Hematopoietic multipotent progenitor cell treated with erythropoietin and hydrocortisone succinate and interleukin-3 and kit ligand, for 4 days (in vitro differentiated cells): ENCODE data around the gene CAND1.

Experiments used
- DNase-seq: peaks from one replicate; pipeline ENCODE4 v3.0.0-alpha.2; 2015

CAND1 gene

DNA sequence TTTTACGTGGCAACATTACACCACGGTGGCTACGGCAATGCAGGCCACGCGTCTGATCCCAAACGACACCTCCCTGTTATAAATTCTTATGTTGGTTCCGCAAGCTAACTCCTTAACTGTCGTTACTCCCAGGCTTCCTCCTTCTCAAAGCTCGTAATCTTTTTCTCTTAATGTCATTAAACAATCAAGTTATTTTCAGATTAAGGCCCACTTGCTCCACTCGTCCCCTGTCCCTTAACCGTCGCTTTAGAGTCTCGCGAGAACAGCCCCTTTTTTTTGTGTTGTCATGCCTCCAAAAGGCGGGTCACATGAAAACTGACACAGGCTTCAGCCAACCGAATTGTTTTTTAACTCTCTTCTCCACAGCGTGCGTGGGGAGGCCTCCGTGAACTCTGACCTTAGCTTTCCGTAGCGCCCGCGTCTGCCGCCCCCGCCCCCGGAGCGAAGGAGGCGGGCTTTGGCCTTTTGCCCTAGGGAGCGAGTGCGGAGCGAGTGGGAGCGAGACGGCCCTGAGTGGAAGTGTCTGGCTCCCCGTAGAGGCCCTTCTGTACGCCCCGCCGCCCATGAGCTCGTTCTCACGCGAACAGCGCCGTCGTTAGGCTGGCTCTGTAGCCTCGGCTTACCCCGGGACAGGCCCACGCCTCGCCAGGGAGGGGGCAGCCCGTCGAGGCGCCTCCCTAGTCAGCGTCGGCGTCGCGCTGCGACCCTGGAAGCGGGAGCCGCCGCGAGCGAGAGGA, at the start of gene CAND1:
Gene CAND1, plus strand, starts transcription at position 463 of the 737 bp plus-strand sequence. CDS start 360 bp downstream, outside the sequence.
- DNase-seq, result peak; percentile 99

DNA sequence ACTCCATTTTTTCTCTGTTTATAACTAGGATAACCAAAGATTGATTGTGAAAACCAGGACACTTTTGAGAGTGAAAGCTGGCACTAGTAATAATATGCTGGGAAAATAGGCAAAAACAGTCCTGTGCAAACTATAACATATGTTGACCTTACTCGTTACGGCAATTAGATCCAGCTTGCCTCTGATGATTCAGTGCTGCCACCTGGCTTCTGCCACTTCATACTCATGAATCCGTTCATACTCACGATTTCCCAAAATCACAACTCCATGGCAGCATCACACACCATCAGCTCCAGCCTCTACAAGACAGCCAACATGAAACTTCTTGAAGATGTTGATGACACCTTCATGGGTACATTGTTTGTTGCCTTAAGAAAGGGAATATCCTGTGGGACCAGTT, 49.1 kb upstream of the CAND1 start:
- DNase-seq, result no peak

DNA sequence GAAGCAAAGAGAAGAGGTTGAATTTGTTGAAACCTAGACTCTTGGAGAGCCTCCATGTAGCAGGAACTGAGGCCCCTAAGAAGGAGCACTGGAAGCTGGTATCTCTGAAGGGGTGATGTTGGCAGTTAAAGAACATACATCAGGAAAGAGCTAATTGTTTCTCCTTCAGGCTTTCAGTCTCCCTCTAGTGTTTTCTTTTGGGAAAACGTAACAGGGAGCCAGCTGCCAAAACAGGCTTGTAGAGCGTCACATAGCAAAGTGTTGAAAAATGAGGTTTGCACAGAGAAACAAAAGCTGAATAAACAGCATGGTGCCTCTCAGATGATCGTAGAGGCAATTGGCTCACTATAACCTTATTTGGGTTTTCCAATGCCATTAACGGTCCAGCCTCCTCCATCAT, 46.9 kb upstream of the CAND1 start:
- DNase-seq, result peak; percentile 19

DNA sequence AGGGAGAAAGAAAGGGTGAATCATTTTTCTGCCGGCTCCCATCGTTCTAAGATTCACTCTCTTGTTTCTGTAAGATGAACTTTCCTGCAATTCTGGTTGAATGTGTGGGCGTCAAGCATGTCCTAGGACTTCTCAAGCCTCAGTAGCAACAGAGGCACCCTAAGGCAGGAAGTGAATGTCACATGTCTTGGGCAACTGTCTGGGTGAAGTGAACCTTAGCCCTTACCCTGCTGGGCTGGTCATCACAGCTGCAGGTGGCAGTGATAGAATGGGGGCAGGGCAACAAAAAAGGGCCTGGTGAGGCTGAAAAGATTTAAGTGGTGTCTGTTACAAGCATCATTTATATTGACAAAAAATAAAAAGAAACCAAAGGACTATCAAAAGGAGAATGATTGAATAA, 45.9 kb upstream of the CAND1 start:
- DNase-seq, result no peak

DNA sequence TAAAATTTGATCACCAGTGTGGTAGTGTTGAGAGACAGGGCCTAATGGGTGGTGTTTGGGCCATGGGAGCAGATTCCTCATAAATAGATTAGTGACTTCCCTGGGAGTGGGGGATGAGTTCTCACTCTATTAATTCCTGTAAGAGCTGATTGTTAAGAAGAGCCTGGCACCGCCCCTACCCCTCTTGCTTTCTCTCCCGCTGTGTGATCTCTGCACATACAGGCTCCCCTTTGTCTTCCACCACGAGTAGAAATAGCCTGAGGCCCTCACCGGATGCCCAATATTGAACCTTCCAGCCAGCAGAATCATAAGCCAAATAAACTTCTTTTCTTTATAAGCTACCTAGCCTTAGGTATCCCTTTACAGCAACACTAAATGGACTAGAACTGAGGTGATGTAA, 31.9 kb upstream of the CAND1 start:
- DNase-seq, result no peak

DNA sequence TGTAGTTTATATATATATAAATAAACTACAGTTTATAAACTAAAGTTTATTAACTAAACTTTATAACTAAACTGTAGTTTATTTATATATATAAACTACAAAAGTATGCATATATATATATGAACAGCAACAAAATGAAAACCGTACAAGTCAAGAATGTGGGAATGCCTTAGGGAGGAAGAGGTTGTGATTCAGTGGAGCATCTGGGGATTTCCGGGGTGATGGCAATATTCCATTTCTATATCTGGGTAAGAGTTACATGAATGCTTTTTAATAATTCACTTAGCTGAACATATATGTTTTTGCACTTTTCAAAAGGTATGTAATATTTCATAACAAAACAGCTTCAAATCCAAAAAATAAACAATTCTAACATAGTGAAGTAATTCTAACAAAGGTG, 30.1 kb upstream of the CAND1 start:
- DNase-seq, result no peak

DNA sequence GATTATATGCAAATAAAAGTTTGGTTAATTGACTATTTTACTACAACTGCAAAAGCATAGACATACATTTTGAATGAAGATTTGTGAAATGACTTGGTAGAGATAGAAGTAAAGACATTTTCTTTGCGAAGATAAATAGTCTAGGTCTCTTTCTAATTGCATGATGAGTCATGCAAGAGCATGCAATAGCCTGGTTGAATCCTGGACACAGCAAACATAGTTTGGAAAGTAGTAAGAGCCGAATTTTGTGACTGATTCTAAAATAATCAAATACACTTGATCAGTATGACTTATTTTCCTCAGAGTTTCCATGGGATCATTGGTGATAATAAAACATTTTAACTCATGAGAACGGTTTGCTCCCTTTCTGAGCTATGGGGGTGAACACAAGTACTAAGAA, 27.7 kb upstream of the CAND1 start:
- no peak for DNase-seq

DNA sequence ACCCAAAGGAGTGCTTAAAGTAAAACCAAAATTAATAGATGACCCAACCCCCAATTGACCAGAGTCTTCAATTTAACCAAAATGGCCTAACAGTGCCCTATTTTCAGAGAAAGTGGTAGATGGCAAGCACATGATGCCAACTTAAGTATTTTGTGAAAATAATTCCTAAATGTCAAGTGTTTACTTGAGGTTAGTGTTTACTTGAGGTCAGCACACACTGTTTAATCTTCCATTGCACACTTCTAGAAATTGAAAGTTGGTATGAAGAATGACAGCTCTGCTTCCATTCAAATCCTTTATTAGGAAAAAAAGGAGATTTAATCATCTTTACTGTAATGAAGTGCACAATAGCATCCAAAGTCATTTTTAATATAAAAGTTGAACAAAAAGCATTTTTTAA, 25.9 kb upstream of the CAND1 start:
- no peak for DNase-seq

DNA sequence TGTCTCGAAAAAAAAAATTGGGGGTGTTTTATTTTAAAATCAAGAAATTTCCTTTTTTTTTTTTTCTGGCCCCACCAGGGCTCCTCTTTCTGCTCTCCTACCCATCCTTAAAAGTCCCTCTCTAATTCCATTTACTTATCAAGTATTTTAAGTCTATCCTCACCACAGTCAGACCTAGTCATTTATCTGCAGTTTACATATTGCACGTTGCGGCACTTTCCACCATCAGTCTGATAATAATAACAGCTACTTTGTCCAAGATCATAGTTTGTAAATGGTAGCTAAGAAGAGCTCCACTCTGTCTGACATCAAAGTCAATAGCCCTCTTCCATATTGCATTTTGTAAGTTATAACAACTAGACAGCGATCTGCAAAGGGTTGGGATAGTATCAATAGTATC, 23.6 kb upstream of the CAND1 start:
- peak; percentile 46 for DNase-seq

DNA sequence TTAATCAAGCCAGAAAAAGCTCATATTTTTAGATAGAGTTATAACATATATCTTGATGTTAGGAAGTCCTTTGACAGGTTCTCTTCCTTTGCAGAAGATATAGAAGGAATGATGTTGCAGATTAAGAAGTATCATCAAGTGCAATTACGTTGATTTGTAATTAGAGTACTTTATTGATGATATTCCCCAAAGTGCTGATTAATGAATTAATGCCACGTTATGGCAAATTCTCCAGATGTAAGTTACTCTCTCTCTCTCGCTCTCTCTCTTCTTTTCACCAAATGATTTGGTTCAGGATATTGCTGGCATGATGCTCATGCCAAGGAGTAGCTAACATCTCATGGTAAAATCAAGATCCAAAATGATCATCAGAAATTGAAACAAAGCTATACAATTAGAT, 18.1 kb upstream of the CAND1 start:
- DNase-seq, result no peak

DNA sequence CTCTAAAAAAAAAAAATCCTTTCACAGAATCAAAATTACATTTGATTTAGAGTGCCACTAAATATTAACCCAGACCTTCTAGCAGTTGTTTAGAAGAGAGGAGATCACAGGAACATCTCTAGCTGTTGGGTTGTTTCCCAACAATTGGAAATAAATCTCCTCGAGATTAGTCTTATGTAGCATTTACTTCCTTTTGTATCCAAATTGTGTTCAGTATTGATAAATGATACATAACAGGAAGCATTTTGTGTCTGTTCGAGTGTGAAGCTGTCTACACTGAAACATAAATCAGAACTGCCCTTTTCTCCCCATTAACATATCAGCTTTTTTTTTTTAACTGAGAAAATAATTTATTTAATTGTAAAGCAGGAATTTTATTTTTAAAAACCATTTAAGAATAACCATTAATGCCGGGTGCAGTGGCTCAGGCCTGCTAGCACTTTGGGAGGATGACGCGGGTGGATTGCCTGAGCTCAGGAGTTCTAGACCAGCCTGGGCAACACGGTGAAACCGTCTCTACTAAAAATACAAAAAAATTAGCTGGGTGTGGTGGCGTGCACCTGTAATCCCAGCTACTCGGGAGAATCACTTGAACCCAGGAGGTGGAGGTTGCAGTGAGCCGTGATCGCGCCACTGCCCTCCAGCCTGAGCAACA, 14.7 kb upstream of the CAND1 start:
- DNase-seq, result no peak

DNA sequence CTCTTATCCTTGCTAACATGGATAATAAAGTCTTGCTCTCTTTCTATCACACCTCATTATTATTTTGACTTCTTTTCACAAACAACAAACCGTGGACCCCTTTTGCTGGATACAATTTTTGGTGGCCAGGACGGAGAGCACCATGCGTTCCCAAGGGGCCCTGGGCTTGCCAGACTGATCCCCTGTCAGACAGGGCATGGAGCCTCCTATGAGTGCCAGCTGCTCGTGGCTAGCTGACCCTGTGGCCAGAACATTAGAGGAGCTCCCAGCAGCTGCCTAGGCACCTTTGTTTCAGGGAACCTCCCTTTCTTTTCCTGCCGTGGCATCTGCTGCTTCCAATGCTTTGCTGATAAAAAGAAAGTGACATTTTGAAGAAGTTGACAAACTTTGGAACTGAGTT, 12.5 kb upstream of the CAND1 start:
- DNase-seq, result no peak

DNA sequence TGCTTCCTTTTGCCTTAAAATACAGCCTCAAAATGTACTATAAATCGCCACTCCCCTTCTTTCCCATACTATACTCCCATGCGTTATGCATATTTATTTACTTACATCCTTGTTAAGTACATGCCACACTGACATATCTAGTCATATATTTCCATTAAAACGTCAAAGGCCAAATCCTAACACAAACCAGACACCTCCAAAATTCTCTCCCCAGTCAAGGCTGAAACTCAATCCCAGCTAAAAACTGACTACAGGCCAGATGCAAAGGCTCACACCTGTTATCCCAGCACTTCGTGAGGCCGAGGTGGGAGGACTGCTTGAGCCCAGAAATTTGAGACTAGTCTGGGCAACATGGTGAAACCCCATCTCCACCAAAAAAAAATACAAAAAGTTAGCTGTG, 5.7 kb upstream of the CAND1 start:
- no peak for DNase-seq

DNA sequence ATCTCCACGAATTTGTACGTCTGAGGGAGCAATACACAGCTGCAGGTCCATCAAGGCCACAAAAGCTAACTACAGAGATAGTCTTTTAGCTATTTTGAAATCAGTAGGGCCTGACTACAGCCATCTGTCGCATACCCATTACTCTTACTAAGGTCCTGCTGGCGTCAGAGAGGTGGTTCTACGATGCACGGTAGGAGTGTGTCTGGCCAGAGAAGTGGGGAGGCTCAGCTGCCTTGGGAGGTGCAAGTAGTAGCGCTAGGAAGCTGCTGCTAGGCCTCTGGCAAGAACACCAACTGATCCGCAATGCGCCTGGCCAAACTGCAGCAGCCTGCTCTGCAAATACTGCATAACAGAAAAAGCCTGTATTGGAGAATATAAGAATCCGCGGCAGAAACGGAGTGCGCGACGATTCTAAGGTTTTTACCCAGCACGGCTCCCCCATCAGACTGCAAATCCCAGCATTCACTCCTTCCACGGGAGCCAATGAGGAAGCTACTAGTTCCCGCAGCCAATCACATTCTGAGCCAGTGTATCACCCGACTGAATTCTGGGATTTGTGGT, 743 bp upstream of the CAND1 start:
- peak; percentile 99 for DNase-seq

DNA sequence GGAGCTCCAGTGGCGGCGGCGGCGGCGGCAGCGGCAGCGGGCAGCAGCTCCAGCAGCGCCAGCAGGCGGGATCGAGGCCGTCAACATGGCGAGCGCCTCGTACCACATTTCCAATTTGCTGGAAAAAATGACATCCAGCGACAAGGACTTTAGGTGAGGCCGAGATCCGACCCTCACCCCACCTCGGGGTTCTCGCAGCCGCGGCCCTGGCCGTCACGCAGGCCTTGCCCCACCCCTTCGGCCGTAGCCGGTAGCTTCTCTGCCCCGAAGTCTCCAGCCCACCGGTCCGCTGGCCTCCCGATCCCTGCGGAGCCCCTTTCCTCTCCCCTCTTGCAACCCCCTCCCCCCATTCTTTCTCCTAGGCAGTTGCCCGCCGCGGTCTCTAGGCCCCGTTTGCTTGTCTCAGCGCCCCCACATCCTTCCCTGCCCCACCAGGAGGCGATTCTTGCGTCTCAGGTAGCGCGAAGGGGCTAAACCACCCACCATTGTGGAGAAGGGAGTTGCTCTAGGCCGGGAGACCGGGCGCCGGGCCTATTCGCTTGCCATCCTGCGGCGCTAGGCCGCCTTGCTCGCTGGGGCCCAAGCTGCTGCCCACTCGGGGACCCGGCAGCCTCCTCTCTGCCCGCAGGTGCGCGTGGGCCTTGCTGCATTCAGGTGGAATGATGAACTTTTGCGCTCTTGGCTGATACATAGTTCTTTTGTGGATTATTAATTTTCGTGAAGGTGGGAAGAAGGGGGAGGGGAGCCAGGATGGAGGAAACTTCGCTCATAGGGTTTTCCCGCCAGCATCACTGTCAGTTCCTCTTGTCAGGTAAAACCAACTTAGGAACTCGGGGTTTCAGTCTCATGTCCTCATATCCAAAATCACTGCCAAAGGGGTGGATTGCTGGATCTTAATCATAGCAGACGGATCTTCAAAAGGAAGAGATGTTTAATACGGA, 745 bp downstream of the CAND1 start:
- peak; percentile 69 for DNase-seq

DNA sequence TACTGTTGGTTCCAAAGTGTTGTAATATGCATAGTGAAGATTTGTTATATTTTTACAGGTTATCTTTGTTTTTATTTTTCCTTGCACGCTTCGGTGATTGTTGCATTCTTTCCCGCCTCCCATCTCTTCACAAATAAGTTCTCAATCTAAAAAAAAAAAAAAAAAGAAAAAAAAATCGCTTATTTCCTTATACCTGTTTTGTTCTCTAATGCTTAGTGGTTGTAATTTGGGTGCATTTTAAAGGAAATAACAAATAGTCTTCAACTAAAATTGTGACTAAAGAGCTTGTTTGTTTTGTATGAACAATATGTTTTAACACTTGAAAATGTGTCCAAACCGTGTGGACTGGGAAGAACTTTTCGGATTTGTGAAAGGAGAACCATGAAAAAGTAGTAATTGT, 1.5 kb downstream of the CAND1 start:
- no peak for DNase-seq

DNA sequence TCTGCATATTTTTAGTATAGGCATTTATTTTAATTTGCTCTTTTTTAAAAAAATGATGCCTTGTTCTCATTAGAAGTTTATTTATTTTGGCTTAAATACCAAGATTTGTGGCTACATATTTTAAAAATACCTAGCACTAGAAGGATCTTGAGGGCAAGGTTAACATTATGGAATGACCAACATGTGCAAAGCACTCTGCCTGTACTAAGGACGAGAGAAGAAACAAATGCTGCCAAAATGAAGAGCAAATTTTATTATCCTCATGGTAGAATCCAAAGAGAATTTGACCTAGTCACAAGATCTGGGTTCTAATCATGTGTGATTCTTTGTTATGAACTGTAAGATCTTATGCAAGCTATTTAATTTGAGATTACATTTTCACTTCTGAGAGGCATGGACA, 2.8 kb downstream of the CAND1 start:
- no peak for DNase-seq

DNA sequence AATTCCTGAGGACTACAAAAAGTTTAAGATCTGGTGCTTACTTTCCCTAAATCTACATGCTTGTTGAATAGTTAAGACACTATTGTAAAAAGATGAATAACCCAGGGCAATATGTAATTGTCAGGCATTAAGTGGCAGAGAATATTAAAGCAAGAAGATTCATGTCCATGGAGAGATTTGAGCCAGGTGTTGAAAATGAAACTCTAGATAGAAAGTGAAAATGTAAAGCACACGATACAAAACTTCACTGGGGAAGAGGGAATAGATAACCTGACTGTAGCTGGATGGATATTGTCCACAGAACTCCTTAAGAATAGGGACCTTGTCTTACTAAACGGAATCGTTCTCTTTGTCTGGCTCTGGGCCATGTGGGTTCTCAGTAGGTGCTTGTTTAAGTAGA, 5.0 kb downstream of the CAND1 start:
- no peak for DNase-seq

DNA sequence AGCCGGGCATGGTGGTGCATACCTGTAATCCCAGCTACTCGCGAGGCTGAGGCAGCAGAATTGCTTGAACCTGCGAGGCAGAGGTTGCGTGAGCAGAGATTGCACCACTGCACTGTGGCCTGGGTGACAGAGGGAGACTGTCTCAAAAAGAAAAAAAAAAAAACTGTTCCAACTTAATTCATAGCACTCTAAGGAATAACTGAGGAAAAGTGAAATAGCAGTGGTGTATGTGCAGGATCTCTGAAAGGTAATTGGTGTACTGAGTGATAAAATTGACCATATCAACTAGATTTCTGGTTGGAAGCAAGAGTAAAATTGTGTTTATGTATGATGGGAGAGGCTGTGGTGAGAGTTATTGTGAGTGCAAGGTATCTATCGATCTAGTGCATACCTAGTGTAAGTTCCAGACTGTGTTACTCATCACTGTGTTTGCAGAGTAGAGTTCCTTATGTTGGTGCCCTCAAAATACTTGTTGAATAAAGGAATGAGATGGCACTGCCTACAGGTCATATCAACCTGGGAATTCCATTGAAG, 6.3 kb downstream of the CAND1 start:
- DNase-seq, result no peak

DNA sequence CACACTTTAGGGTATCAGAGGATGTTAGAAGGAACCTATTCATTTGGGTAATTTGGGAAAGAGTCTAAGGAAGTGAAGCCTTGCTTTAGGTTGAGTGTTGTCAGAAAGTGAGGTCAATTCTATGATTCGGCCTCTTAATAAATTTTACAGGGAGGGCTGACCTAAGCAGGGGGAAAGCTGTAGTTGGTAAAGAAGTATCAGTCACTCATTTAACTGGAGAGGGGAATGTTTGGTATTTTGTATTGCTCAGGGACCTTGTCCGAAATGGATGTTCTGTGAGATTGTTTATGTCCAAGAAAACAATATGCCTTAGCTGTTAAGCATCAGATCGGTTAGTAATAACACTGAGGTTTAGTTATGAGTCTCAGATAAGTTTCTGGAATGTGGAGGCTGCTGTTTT, 7.3 kb downstream of the CAND1 start:
- no peak for DNase-seq

DNA sequence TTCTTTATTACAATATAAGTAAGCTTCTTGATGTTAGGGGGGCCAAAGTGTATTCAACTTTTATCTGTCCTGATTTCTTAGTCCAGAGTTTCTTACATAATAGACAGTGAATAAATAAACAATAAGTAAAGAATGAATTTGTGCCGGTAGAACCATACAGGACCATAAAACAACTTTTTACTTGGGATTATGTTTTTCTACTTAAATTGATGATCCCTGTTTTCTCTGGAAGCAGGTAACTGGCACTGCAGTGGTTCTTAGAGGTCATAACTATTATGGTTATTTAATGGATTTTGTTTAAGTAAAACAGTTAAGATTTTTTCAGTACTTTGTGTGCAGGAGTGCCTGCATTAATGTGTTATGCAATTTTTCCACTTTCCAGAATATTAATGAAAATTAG, 10.5 kb downstream of the CAND1 start:
- no peak for DNase-seq

DNA sequence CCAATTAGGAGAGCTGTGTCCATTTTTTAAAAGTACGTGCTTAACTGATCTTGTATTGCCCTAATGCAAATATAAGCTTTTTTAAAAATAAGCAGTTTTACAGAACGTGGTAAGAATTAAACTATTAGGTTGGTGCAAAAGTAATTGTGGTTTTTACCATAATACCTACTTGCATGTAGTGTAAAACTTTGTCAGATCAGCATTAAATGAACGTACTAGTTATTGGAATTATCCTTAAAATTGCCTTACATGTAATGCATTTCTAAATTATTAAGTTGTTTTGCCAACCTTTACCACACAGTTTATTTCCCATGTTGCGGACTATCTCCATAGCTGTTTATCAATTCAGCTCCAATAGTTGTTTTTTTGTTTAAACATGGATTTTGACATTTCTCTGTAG, 10.9 kb downstream of the CAND1 start:
- no peak for DNase-seq

DNA sequence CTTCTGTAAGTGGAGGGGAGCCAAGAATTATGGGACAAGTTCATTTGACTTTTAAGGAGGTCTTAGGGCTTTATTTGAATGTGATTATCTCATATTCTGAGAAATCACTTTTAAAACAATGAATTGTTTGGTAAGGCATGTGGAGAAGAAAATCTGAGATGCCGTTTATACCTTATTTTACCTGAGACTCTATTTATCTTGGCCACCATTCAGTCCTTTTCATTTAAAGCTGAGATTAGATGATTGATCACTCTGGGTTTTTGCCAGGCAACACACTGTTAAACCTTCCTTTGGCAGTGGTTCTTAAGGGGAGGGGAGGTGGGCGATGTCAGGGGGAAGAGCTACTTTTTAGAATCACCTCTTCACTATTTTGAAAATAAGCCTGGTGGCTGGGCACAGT, 11.4 kb downstream of the CAND1 start:
- no peak for DNase-seq
